Colonic mucosa (tissue), 4 donors: ENCODE data around the gene ANAPC10. TPM values are rescaled to one million over a fixed set of nuclear protein-coding genes. Genes with fewer than 3 reads are reported as not detected.

ENCODE experiments used
- DNase-seq: peaks from one replicate; pipeline ENCODE4 v3.0.0-alpha.2; 2020
- H3K27ac ChIP-seq: fragments of 200-600 bp; one replicate; pipeline ENCODE4 v1.8.0; 2021
- H3K27me3 ChIP-seq: fragments of 200-600 bp; one replicate; pipeline ENCODE4 v1.8.0; 2021
- H3K36me3 ChIP-seq: fragments of 200-600 bp; one replicate; pipeline ENCODE4 v1.8.0; 2021
- H3K4me1 ChIP-seq: fragments of 200-600 bp; one replicate; pipeline ENCODE4 v1.8.0; 2021; ENCODE audit warnings: mild to moderate bottlenecking
- H3K4me3 ChIP-seq: fragments of 200-600 bp; one replicate; pipeline ENCODE4 v1.8.0; 2021
- H3K9ac ChIP-seq, 2 donors: one replicate each; pipeline ENCODE4 v1.7.0; 2013; ENCODE audit warnings: control low read depth in 2 of 2, low read depth in 2 of 2, low read length in 2 of 2
- H3K9me3 ChIP-seq: fragments of 200-600 bp; one replicate; pipeline ENCODE4 v1.8.0; 2021
- CTCF ChIP-seq: fragments of 200-600 bp; IDR thresholded peaks from one replicate; pipeline ENCODE4 v1.8.0; 2022; ENCODE audit warnings: antibody characterized with exemption, mild to moderate bottlenecking
- intact Hi-C: fragments of 100-400 bp; cut with DNase I; formaldehyde crosslinking; loops from one replicate; pipeline ENCODE4 v1.14.1; 2022
- total RNA-seq, 2 donors: library from RNA; stranded (reverse); fragmentation: NEBNext Ultra II Directional in 1 of 2; extraction: Animal tissue kit (Norgen Biotek cat#: 25700) in 1 of 2; gene quantifications; one replicate each; pipeline ENCODE4 v1.2.1, GENCODE V29; 2021
- donor health status: healthy.
- donor health status: DM: no; HTN: no; CAD: no.
- donor health status: DM: no; HTN: no; CAD: no.

Gene ANAPC10
- total RNA-seq, 2 donors from 2014 or later, result 12.7 to 12.8 TPM

- Histone ChIP-seq H3K27me3 (no peaks in the 10 kb centered on the region), H3K9ac (no peak overlapping the region), H3K27ac (no peak overlapping the region), H3K9me3 (no peaks in the 10 kb centered on the region), H3K4me3 (no peak overlapping the region), H3K4me1 (no peaks in the 10 kb centered on the region), H3K36me3 (no peaks in the 10 kb centered on the region)
- no peak for DNase-seq
- no peak for TF ChIP-seq CTCF
- intact Hi-C loops, result no loop called here
Observed at GRCh38 chr4:145058256-145058655, 39.7 kb downstream of the ANAPC10 start.

GRCh38 chr4:145056325-145057130, 41.5 kb downstream of the ANAPC10 start:
- intact Hi-C loops, result no loop called here
- H3K4me1 ChIP-seq, result no peaks in the 10 kb centered on the region
- H3K27me3 ChIP-seq, result no peaks in the 10 kb centered on the region
- no peak overlapping the region for H3K4me3 ChIP-seq
- no peak overlapping the region for H3K9ac ChIP-seq
- no peaks in the 10 kb centered on the region for H3K9me3 ChIP-seq
- no peaks in the 10 kb centered on the region for H3K36me3 ChIP-seq
- no peak for DNase-seq
- no peak overlapping the region for H3K27ac ChIP-seq
- TF ChIP-seq CTCF, result no peak

- Histone ChIP-seq H3K27ac (no peak overlapping the region), H3K9ac (no peak overlapping the region), H3K4me1 (no peaks in the 10 kb centered on the region), H3K4me3 (no peak overlapping the region), H3K27me3 (no peaks in the 10 kb centered on the region), H3K9me3 (no peaks in the 10 kb centered on the region), H3K36me3 (no peaks in the 10 kb centered on the region)
- DNase-seq, result no peak
- intact Hi-C loops, result no loop called here
- no peak for TF ChIP-seq CTCF
Observed at GRCh38 chr4:145055533-145056257, 42.3 kb downstream of the ANAPC10 start.

- no peaks in the 10 kb centered on the region for H3K36me3 ChIP-seq
- no peak overlapping the region for H3K27ac ChIP-seq
- no peaks in the 10 kb centered on the region for H3K4me1 ChIP-seq
- TF ChIP-seq CTCF, result no peak
- no peaks in the 10 kb centered on the region for H3K27me3 ChIP-seq
- no peaks in the 10 kb centered on the region for H3K9me3 ChIP-seq
- no peak overlapping the region for H3K9ac ChIP-seq
- DNase-seq, result no peak
- H3K4me3 ChIP-seq, result no peak overlapping the region
- intact Hi-C loops, result no loop called here
Observed at GRCh38 chr4:145049241-145049640, 48.8 kb downstream of the ANAPC10 start.

GRCh38 chr4:145048817-145049216, 49.2 kb downstream of the ANAPC10 start:
- DNase-seq, result no peak
- no peaks in the 10 kb centered on the region for H3K4me1 ChIP-seq
- no peak for TF ChIP-seq CTCF
- no peaks in the 10 kb centered on the region for H3K9me3 ChIP-seq
- H3K9ac ChIP-seq, result no peak overlapping the region
- no peaks in the 10 kb centered on the region for H3K27me3 ChIP-seq
- H3K4me3 ChIP-seq, result no peak overlapping the region
- no peak overlapping the region for H3K27ac ChIP-seq
- H3K36me3 ChIP-seq, result no peaks in the 10 kb centered on the region
- intact Hi-C loops, result no loop called here
